Measurements from ENCODE around the gene ZNF267. TPM values are rescaled to one million over a fixed set of nuclear protein-coding genes. Genes with fewer than 3 reads are reported as not detected.
"Not testable (repeated sequence)": the region's sequence is repeated elsewhere in the genome, so short reads cannot be mapped to it uniquely, and the experiment has no call there.

ZNF267 gene
- total RNA-seq, 1 experiment from 2014 or later = 25.5 TPM

GRCh38 chr16:31842864-31843263 is 30.7 kb upstream of the ZNF267 start:
- Mint-ChIP-seq H3K9me3 (ENCODE audit: unreplicated experiment) (peaks cover 35% of the 10 kb centered on the region), H3K4me3 (ENCODE audit: unreplicated experiment) (no peak overlapping the region), H3K27me3 (ENCODE audit: insufficient read depth, unreplicated experiment) (no peaks in the 10 kb centered on the region), H3K36me3 (ENCODE audit: insufficient read depth, unreplicated experiment) (no peaks in the 10 kb centered on the region), H3K27ac (ENCODE audit: unreplicated experiment) (no peak overlapping the region), H3K4me1 (ENCODE audit: low read depth, unreplicated experiment) (no peaks in the 10 kb centered on the region)
- Histone ChIP-seq H3K9me3 (no peaks in the 10 kb centered on the region), H3K4me1 (no peaks in the 10 kb centered on the region), H3K36me3 (ENCODE audit: control insufficient read depth, insufficient read depth, low read length) (no peaks in the 10 kb centered on the region), H3K4me3 (ENCODE audit: low read depth, low read length) (no peak overlapping the region), H3K27me3 (replicated peaks; ENCODE audit: control insufficient read depth, insufficient read depth, low read length) (no peaks in the 10 kb centered on the region)
- CTCF ChIA-PET = no interaction called here
- POLR2A ChIA-PET = no interaction called here
- no peak for DNase-seq
- intact Hi-C loops (cut with micrococcal nuclease; ENCODE audit: unreplicated experiment) = no loop called here
- no peak for TF ChIP-seq CTCF (IDR thresholded peaks at IDR 0.05; ENCODE audit: insufficient read depth in 1 of 2, low read depth in 1 of 2, low read length in 1 of 2, severe bottlenecking in 1 of 2, unreplicated experiment in 1 of 2)
- no TSS peak for BruUV-seq (replicated peaks)

- H3K4me1 ChIP-seq; H3K27ac Mint-ChIP-seq (ENCODE audit: unreplicated experiment); H3K9me3 ChIP-seq; intact Hi-C loops (cut with micrococcal nuclease; ENCODE audit: unreplicated experiment); H3K36me3 ChIP-seq (ENCODE audit: control insufficient read depth, insufficient read depth, low read length); H3K27me3 ChIP-seq (replicated peaks; ENCODE audit: control insufficient read depth, insufficient read depth, low read length); H3K4me3 ChIP-seq (ENCODE audit: low read depth, low read length); H3K4me3 Mint-ChIP-seq (ENCODE audit: unreplicated experiment); H3K4me1 Mint-ChIP-seq (ENCODE audit: low read depth, unreplicated experiment); CTCF ChIA-PET; POLR2A ChIA-PET; H3K27me3 Mint-ChIP-seq (ENCODE audit: insufficient read depth, unreplicated experiment); DNase-seq; BruUV-seq (replicated peaks); H3K36me3 Mint-ChIP-seq (ENCODE audit: insufficient read depth, unreplicated experiment): not testable (repeated sequence)
- peaks cover 48% of the 10 kb centered on the region for H3K9me3 Mint-ChIP-seq (ENCODE audit: unreplicated experiment)
Observed at GRCh38 chr16:31848572-31848971, 25.0 kb upstream of the ZNF267 start.

GRCh38 chr16:31853291-31853690 is 20.3 kb upstream of the ZNF267 start:
- no peaks in the 10 kb centered on the region for H3K36me3 Mint-ChIP-seq (ENCODE audit: insufficient read depth, unreplicated experiment)
- H3K27ac Mint-ChIP-seq (ENCODE audit: unreplicated experiment) = no peak overlapping the region
- intact Hi-C loops (cut with micrococcal nuclease; ENCODE audit: unreplicated experiment) = no loop called here
- H3K4me1 Mint-ChIP-seq (ENCODE audit: low read depth, unreplicated experiment) = no peaks in the 10 kb centered on the region
- Histone ChIP-seq H3K27me3 (replicated peaks; ENCODE audit: control insufficient read depth, insufficient read depth, low read length) (no peaks in the 10 kb centered on the region), H3K4me3 (ENCODE audit: low read depth, low read length) (no peak overlapping the region), H3K4me1 (no peaks in the 10 kb centered on the region), H3K36me3 (ENCODE audit: control insufficient read depth, insufficient read depth, low read length) (no peaks in the 10 kb centered on the region), H3K9me3 (peaks cover 6% of the 10 kb centered on the region; the same call in 1 of the 2 replicates)
- no peak for DNase-seq
- ChIA-PET POLR2A (no interaction called here), CTCF (no interaction called here)
- H3K4me3 Mint-ChIP-seq (ENCODE audit: unreplicated experiment) = no peak overlapping the region
- peaks cover 6% of the 10 kb centered on the region for H3K27me3 Mint-ChIP-seq (ENCODE audit: insufficient read depth, unreplicated experiment)
- no peak for TF ChIP-seq CTCF (IDR thresholded peaks at IDR 0.05; ENCODE audit: insufficient read depth in 1 of 2, low read depth in 1 of 2, low read length in 1 of 2, severe bottlenecking in 1 of 2, unreplicated experiment in 1 of 2)
- BruUV-seq (replicated peaks) = no TSS peak
- H3K9me3 Mint-ChIP-seq (ENCODE audit: unreplicated experiment) = peaks cover 32% of the 10 kb centered on the region

GRCh38 chr16:31860508-31860907 is 13.1 kb upstream of the ZNF267 start:
- Histone ChIP-seq H3K9me3 (no peaks in the 10 kb centered on the region), H3K4me3 (ENCODE audit: low read depth, low read length) (no peak overlapping the region), H3K36me3 (ENCODE audit: control insufficient read depth, insufficient read depth, low read length) (no peaks in the 10 kb centered on the region), H3K4me1 (no peaks in the 10 kb centered on the region), H3K27me3 (replicated peaks; ENCODE audit: control insufficient read depth, insufficient read depth, low read length) (no peaks in the 10 kb centered on the region; the same call in 1 of the 2 replicates)
- H3K4me1 Mint-ChIP-seq (ENCODE audit: low read depth, unreplicated experiment) = no peaks in the 10 kb centered on the region
- H3K36me3 Mint-ChIP-seq (ENCODE audit: insufficient read depth, unreplicated experiment) = no peaks in the 10 kb centered on the region
- peaks cover 16% of the 10 kb centered on the region for H3K27me3 Mint-ChIP-seq (ENCODE audit: insufficient read depth, unreplicated experiment)
- DNase-seq = no peak
- POLR2A ChIA-PET = no interaction called here
- no peak overlapping the region for H3K27ac Mint-ChIP-seq (ENCODE audit: unreplicated experiment)
- BruUV-seq (replicated peaks) = no TSS peak
- H3K9me3 Mint-ChIP-seq (ENCODE audit: unreplicated experiment) = no peaks in the 10 kb centered on the region
- CTCF ChIA-PET = no interaction called here
- intact Hi-C loops (cut with micrococcal nuclease; ENCODE audit: unreplicated experiment) = no loop called here
- no peak for TF ChIP-seq CTCF (IDR thresholded peaks at IDR 0.05; ENCODE audit: insufficient read depth in 1 of 2, low read depth in 1 of 2, low read length in 1 of 2, severe bottlenecking in 1 of 2, unreplicated experiment in 1 of 2)
- H3K4me3 Mint-ChIP-seq (ENCODE audit: unreplicated experiment) = no peak overlapping the region
